Breast epithelium (tissue), 4 donors: ENCODE results near the gene NCAPH2. TPM values are rescaled to one million over a fixed set of nuclear protein-coding genes. Genes with fewer than 3 reads are reported as not detected.

ENCODE experiments used
- DNase-seq, 2 donors: peaks; one replicate each; pipeline ENCODE4 v3.0.0-alpha.2; 2019; ENCODE audit warnings: low spot score in 2 of 2
- H3K27ac ChIP-seq, 2 donors: fragments of 200-600 bp; sonication (generic) in 1 of 2; one replicate each; pipeline ENCODE4 v1.5.1; 2016 to 2019; ENCODE audit warnings: mild to moderate bottlenecking in 1 of 2
- H3K27me3 ChIP-seq, 2 donors: fragments of 200-600 bp; sonication (generic) in 1 of 2; one replicate each; pipeline versions ENCODE4 v1.5.1 to v1.6.0; 2017 to 2019; ENCODE audit warnings: control low read depth in 1 of 2, mild to moderate bottlenecking in 1 of 2
- H3K36me3 ChIP-seq: fragments of 200-600 bp; one replicate; pipeline ENCODE4 v1.5.1; 2019
- H3K4me1 ChIP-seq, 2 donors: fragments of 200-600 bp; sonication (generic); one replicate each; pipeline ENCODE4 v1.5.1; 2016 to 2019; ENCODE audit warnings: control low read depth in 1 of 2
- H3K4me3 ChIP-seq, 3 donors: fragments of 200-600 bp; sonication (generic); 1 replicate in 2 of 3; 2 replicates in 1 of 3; pipeline ENCODE4 v1.5.1; 2016 to 2019; ENCODE audit warnings: mild to moderate bottlenecking in 3 of 3, moderate library complexity in 2 of 3
- H3K9me3 ChIP-seq, 2 donors: fragments of 200-600 bp; sonication (generic) in 1 of 2; one replicate each; pipeline ENCODE4 v1.5.1; 2016 to 2019; ENCODE audit warnings: control low read depth in 1 of 2
- POLR2A ChIP-seq: fragments of 450-650 bp; IDR thresholded peaks from one replicate; pipeline ENCODE4 v1.6.1; 2016; ENCODE audit warnings: antibody characterized with exemption, mild to moderate bottlenecking, moderate library complexity
- POLR2AphosphoS5 ChIP-seq, 3 donors: sonication (generic); formaldehyde crosslinking; IDR thresholded peaks; one replicate each; pipeline ENCODE4 v1.6.1; 2017; ENCODE audit warnings: antibody characterized with exemption in 3 of 3
- intact Hi-C: fragments of 100-400 bp; cut with DNase I; formaldehyde crosslinking; loops from one replicate; pipeline ENCODE4 v1.15.1; 2023; ENCODE audit warnings: low total_unique reads
- total RNA-seq, 3 donors: library from RNA; depleted of rRNA; stranded (reverse); fragments of >200 nt; gene quantifications; one replicate each; pipeline ENCODE4 v1.1.0, GENCODE V29; 2016
- TF ChIP-seq, protein P1 (sequence below), 3 donors: fragments of 450-650 bp; IDR thresholded peaks; one replicate each; pipeline ENCODE4 v1.5.1; 2016 to 2017; ENCODE audit warnings: antibody characterized with exemption in 3 of 3, mild to moderate bottlenecking in 3 of 3, moderate library complexity in 3 of 3

Gene NCAPH2
- total RNA-seq, 3 donors from 2014 or later, result 25.9 to 48.2 (median 43.0) TPM

DNA sequence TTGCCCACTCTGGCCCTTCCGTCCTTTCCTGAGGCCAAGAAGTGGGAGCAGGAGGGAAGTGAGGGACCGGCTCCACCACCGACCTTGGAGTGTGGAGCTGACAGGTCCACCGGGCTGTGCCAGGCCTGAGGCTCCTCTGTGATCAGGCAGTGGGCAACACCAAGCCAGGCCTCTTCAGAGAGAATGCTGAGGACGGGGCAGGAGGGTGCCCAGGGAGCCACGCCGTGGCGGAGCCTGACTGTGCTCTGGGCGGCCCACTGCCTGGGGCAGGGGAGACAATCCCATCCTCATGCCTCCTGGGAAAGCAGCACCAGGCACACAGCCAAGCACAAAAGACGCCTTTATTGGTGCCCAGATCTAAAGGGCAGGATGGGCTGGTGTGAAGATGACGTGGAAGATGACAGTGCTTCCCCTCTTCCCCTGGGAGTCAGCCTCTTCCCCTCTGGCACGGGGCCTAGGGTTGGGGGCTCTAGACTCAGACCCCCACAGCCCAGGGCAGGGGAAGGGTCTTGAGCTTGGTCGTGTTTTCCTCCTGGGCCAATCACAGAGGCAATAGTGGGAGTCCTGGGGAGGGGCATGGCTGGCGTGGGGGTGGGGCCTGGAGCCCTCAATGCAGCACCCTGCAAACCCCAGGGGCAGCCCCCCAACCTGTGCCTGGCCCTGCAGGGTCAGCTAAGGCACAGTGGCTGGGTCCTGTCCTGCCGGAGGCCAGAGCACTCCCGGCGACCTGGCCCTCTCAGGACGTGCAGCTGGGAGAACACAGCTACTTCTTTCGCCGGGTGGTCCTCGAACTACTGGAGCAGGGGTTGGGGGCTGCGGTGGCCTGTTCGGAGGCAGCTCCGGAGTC, 5.2 kb upstream of the NCAPH2 start:
- Histone ChIP-seq H3K27ac (no peak overlapping the region), H3K4me3 (no peak overlapping the region), H3K27me3 (no peaks in the 10 kb centered on the region), H3K36me3 (no peaks in the 10 kb centered on the region), H3K4me1 (peaks cover 0 to 9% of the 10 kb centered on the region in 2 donors), H3K9me3 (no peaks in the 10 kb centered on the region)
- DNase-seq, result no peak
- no peak for TF ChIP-seq POLR2A
- no peak for TF ChIP-seq POLR2AphosphoS5 (IDR thresholded peaks at IDR 0.05)
- TF ChIP-seq, protein P1, sequence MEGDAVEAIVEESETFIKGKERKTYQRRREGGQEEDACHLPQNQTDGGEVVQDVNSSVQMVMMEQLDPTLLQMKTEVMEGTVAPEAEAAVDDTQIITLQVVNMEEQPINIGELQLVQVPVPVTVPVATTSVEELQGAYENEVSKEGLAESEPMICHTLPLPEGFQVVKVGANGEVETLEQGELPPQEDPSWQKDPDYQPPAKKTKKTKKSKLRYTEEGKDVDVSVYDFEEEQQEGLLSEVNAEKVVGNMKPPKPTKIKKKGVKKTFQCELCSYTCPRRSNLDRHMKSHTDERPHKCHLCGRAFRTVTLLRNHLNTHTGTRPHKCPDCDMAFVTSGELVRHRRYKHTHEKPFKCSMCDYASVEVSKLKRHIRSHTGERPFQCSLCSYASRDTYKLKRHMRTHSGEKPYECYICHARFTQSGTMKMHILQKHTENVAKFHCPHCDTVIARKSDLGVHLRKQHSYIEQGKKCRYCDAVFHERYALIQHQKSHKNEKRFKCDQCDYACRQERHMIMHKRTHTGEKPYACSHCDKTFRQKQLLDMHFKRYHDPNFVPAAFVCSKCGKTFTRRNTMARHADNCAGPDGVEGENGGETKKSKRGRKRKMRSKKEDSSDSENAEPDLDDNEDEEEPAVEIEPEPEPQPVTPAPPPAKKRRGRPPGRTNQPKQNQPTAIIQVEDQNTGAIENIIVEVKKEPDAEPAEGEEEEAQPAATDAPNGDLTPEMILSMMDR (IDR thresholded peaks at IDR 0.05), result no peak
- intact Hi-C loops, result loop anchor here (10.0 kb wide), 1 partner anchor 248 kb away; the partner anchor contains the start of gene HDAC10

DNA sequence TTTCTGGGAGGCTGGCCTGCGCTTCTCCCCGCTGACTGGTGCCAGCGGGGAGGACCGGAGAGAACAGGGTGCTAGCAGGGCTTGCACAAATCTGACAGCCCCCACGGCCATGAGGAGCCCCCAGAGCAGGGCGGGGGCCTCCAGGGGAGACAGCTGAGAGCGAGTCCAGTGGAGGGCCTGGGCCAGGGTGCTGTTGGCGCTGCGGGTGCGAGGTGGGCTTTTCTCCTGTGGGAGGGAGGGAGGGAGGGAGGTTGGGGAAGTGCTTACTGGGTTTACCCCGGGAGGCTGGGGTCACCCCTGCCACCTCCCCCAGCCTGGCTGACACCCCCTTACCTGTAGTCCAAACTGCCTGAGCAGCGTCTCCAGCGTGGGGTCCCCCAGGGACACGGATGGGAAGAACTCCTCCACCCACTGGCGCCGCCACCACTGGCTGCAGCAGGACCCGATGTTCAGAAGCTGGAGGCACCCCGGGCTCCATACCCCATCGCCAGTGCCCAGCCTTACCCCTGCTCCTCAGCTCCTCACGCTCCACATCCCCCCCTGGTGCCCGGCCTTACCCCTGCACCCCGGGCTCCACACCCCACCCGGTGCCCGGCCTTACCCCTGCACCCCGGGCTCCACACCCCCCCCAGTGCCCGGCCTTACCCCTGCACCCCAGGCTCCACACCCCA, 4.4 kb upstream of the NCAPH2 start:
- H3K4me1 ChIP-seq, result peaks cover 0 to 9% of the 10 kb centered on the region in 2 donors
- H3K4me3 ChIP-seq, result no peak overlapping the region
- TF ChIP-seq POLR2AphosphoS5 (IDR thresholded peaks at IDR 0.05) (no peak), POLR2A (no peak)
- TF ChIP-seq, protein P1 (IDR thresholded peaks at IDR 0.05), result no peak
- H3K9me3 ChIP-seq, result no peaks in the 10 kb centered on the region
- no peak for DNase-seq
- intact Hi-C loops, result loop anchor here (10.0 kb wide), 1 partner anchor 249 kb away; the partner anchor contains the start of gene HDAC10
- no peaks in the 10 kb centered on the region for H3K36me3 ChIP-seq
- H3K27ac ChIP-seq, result no peak overlapping the region
- H3K27me3 ChIP-seq, result no peaks in the 10 kb centered on the region

DNA sequence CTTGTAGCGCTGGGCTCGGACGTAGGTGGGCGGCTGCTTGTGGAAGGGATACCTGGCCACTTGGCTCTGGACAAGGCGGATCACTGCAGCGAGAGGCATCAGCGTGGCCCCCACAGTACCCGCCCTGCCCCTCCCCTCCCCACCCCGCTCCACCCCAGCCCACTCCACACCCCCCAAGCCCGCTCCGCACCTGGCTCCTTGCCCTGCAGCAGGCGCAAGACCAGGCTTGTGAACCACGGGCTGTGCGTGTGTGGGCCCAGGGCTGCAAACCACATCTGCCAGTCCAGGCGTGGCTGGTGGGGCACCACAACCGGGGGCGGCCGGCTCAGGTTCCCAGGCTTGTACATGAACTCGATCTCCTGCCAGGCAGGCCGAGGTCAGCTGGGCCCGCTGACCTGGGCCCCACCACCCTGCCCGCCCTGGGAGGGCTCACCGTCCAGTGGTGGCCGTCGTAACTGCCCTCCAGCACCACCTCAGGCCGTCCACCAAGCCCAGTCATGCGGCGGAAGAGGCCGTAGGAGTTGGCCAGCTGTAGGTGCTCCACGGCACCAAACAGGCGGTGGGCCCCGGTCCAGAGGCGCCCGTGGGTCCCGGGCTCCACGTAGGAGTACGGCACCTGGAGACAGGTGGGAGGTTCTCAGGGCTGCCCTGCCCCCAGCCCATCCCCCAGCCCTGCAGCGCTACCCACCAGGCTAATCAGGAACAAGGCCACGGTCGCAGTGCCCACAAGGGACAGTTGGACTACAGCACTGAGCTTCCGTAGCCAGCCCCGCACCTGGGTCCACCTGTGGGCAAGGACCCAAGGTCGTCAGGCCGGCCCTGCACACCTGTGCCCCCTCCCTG, 3.4 kb upstream of the NCAPH2 start:
- no peaks in the 10 kb centered on the region for H3K27me3 ChIP-seq
- no peak for TF ChIP-seq POLR2AphosphoS5 (IDR thresholded peaks at IDR 0.05)
- TF ChIP-seq, protein P1 (IDR thresholded peaks at IDR 0.05), result no peak
- TF ChIP-seq POLR2A, result no peak
- H3K27ac ChIP-seq, result no peak overlapping the region
- peaks cover 0 to 16% of the 10 kb centered on the region in 2 donors for H3K4me1 ChIP-seq
- no peak overlapping the region for H3K4me3 ChIP-seq
- intact Hi-C loops, result loop anchor here (10.0 kb wide), 1 partner anchor 250 kb away; the partner anchor contains the start of gene HDAC10
- no peaks in the 10 kb centered on the region for H3K36me3 ChIP-seq
- DNase-seq, result no peak
- no peaks in the 10 kb centered on the region for H3K9me3 ChIP-seq

DNA sequence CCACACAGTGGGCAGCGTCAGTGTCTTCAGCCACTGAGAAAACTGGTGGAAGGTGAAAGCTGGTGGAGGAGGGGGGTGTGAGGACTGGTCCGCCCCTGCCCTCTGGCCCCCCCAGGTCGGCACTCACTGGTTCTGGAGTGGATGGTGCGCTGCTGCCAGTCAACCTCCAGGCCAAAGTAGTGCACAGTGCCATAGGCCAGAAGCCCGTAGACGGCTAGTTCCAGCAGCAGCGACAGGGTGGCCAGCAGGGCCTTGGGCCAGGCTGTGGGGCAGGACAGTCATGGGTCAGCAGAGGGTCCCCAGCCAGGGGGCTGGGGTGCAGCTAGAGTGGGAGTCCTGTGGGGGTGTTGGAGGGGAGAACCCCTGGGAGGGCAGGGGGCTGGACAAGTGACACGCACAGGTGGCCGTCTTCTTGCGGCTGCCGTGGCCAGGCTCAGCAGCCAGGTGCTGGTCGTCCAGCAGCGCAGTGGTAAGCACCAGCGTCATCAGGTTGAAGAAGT, 2.7 kb upstream of the NCAPH2 start:
- TF ChIP-seq, protein P1 (IDR thresholded peaks at IDR 0.05), result no peak
- no peak for TF ChIP-seq POLR2A
- TF ChIP-seq POLR2AphosphoS5 (IDR thresholded peaks at IDR 0.05), result no peak
- Histone ChIP-seq H3K9me3 (no peaks in the 10 kb centered on the region), H3K27ac (no peak overlapping the region), H3K36me3 (no peaks in the 10 kb centered on the region), H3K4me1 (peaks cover 0 to 16% of the 10 kb centered on the region in 2 donors), H3K27me3 (no peaks in the 10 kb centered on the region), H3K4me3 (no peak overlapping the region)
- intact Hi-C loops, result loop anchor here (10.0 kb wide), 1 partner anchor 251 kb away; the partner anchor contains the start of gene HDAC10
- no peak for DNase-seq
